OCI-LY7 (cell line): ENCODE data around the gene SNCB.

Experiments used
- EZH2phosphoT487 ChIP-seq: fragments of 200-600 bp; sonication (generic); IDR thresholded peaks from 2 replicates; pipeline ENCODE4 v1.6.1; 2018; ENCODE audit warnings: low read depth, borderline replicate concordance, mild to moderate bottlenecking, mixed run types, antibody characterized with exemption, low read length, moderate library complexity, mixed read lengths
- TF ChIP-seq, protein P1 (sequence below): fragments of 200-600 bp; sonication (generic); conservative IDR thresholded peaks from 2 replicates; pipeline ENCODE4 v1.5.1; 2014; ENCODE audit warnings: mild to moderate bottlenecking, antibody characterized with exemption, low read length, moderate library complexity, mixed read lengths

DNA sequence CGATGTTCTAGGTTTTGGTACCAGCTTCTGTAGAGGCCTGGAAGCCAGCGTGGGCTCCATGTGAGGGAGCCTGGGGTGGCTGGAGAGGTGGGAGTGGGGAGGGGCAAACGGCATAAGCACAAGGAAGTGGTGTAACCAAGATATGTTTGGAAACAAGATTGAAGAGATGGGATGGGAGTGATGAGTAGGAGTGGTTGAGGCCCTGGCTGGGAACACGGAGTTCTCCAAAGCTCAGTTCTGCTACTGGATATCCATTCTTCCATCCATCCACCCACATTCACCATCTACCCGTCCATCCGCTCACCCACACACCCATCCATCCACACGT, 29.1 kb upstream of the SNCB start:
- TF ChIP-seq, protein P1, sequence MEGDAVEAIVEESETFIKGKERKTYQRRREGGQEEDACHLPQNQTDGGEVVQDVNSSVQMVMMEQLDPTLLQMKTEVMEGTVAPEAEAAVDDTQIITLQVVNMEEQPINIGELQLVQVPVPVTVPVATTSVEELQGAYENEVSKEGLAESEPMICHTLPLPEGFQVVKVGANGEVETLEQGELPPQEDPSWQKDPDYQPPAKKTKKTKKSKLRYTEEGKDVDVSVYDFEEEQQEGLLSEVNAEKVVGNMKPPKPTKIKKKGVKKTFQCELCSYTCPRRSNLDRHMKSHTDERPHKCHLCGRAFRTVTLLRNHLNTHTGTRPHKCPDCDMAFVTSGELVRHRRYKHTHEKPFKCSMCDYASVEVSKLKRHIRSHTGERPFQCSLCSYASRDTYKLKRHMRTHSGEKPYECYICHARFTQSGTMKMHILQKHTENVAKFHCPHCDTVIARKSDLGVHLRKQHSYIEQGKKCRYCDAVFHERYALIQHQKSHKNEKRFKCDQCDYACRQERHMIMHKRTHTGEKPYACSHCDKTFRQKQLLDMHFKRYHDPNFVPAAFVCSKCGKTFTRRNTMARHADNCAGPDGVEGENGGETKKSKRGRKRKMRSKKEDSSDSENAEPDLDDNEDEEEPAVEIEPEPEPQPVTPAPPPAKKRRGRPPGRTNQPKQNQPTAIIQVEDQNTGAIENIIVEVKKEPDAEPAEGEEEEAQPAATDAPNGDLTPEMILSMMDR: no peak
- TF ChIP-seq EZH2phosphoT487: no peak
